Erythroblast (primary cell): ENCODE data around the gene SMURF1.

Experiments
- GATA1 ChIP-seq: IDR thresholded peaks from 2 replicates; pipeline ENCODE4 v1.6.1; 2011; ENCODE audit warnings: low read depth, mild to moderate bottlenecking, control low read depth, low read length, moderate library complexity
- POLR2A ChIP-seq: IDR thresholded peaks from 2 replicates; pipeline ENCODE4 v1.6.1; 2011; ENCODE audit warnings: mild to moderate bottlenecking, low read length

GRCh38 chr7:99008921-99009530, 134.9 kb downstream of the SMURF1 start:
- TF ChIP-seq POLR2A = no peak
- TF ChIP-seq GATA1 = no peak
